Measurements from ENCODE around the gene ABTB2.

The ABTB2 gene

DNA sequence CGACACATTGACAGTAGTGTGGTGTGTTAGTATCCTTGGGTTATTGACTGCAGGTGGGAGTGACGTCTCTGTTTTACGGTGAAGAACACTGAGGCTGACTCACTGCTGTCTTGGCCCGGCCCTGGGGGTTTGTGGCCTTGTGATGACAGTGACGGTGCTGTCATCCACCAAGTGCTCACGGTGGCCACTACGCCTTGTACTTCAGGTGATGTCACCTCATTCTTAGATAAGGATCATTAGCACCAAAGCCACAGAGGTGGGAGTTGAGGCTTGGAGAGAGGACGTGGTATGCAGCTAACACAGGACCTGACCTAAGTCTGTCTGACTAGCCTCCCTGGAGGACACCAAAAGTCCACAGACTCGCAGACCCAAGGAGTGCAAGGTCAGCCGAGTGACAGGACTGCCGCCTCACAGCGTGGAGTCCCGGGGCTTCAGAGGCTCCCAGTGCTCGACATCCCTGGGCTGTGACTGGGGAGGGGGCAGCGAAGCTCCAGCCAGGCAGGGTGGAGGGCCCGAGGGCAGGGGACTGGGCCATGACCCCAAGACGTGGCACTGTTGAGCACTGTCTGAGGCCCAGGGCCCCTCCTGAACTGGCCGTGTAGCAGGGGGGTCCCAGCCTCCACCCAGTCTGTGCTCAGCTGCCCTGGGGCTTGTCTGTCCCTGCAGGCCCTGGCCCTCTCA is 195.9 kb downstream of the ABTB2 start:
- TF ChIP-seq, protein P1, sequence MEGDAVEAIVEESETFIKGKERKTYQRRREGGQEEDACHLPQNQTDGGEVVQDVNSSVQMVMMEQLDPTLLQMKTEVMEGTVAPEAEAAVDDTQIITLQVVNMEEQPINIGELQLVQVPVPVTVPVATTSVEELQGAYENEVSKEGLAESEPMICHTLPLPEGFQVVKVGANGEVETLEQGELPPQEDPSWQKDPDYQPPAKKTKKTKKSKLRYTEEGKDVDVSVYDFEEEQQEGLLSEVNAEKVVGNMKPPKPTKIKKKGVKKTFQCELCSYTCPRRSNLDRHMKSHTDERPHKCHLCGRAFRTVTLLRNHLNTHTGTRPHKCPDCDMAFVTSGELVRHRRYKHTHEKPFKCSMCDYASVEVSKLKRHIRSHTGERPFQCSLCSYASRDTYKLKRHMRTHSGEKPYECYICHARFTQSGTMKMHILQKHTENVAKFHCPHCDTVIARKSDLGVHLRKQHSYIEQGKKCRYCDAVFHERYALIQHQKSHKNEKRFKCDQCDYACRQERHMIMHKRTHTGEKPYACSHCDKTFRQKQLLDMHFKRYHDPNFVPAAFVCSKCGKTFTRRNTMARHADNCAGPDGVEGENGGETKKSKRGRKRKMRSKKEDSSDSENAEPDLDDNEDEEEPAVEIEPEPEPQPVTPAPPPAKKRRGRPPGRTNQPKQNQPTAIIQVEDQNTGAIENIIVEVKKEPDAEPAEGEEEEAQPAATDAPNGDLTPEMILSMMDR (IDR thresholded peaks at IDR 0.05; ENCODE audit: low read depth, low read length) = no peak
- DNase-seq (ENCODE audit: extremely low read depth, low read depth) = no peak

DNA sequence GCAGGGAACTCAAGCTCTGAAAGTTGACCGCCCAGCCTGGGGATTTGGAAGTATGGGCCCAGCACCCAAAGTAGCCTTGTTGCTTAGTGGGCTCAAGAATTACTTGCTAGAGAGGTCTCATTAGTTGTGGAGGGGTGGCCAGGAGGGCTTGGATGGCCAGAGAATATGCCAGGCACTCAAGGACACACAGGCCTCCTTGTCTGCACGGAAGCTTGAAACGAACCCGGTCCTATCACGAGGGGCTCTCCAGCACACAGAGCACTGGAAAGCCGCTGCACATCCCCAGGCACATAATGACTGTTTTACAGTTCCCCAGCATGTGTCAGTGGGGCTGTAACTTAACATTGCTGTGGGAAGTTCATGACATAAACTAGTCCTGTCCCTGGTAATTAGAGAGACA is 196.4 kb downstream of the ABTB2 start:
- TF ChIP-seq, protein P1 (IDR thresholded peaks at IDR 0.05; ENCODE audit: low read depth, low read length) = no peak
- DNase-seq (ENCODE audit: extremely low read depth, low read depth) = no peak

- TF ChIP-seq, protein P1 (IDR thresholded peaks at IDR 0.05; ENCODE audit: low read depth, low read length) = no peak
- no peak for DNase-seq (ENCODE audit: extremely low read depth, low read depth)
These were observed 197.0 kb downstream of the ABTB2 start for GRCh38 chr11:34160791-34161190.

GRCh38 chr11:34160049-34160721 is 197.6 kb downstream of the ABTB2 start:
- TF ChIP-seq, protein P1 (IDR thresholded peaks at IDR 0.05; ENCODE audit: low read depth, low read length) = no peak
- no peak for DNase-seq (ENCODE audit: extremely low read depth, low read depth)

DNA sequence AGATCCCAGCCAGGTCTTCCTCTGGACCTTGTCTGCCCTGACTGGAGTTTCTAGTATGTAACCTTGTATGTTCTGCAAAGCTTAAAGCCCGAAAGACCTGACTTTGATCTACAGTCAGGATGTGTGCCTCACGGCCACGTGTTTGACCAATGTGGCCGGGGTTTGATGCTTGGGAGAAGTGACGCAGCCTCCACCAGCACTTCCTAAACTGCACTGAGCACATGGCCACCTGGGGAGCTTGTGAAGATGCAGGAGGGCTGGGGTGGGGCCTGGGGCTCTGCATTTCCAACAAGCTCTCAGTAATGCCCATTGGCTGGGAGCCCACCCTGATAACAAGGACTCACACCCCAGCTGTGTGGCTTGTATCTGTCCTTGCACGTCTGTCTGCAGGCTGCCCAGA is 199.1 kb downstream of the ABTB2 start:
- DNase-seq (ENCODE audit: extremely low read depth, low read depth) = no peak
- TF ChIP-seq, protein P1 (IDR thresholded peaks at IDR 0.05; ENCODE audit: low read depth, low read length) = no peak

DNA sequence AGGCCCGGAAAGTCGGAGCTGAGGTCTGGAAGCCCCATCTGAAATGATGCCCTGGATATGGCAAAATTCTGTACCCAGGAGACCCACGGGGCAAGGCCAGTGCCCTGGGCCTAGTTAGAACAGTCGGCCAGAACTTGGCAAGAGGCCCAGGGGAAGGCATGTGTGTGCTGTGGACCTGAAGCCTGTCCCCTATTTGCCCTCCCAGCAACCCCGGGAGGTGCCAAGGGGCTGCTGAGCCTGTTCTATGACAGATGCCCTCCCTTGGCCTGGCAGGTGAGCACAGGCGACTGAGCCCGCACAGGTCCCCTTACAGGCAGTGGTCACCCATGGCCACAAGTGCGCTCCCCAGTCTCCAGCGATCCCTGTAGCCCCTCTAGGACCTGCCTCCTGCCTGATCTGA is 200.6 kb downstream of the ABTB2 start:
- no peak for DNase-seq (ENCODE audit: extremely low read depth, low read depth)
- TF ChIP-seq, protein P1 (IDR thresholded peaks at IDR 0.05; ENCODE audit: low read depth, low read length) = no peak

DNA sequence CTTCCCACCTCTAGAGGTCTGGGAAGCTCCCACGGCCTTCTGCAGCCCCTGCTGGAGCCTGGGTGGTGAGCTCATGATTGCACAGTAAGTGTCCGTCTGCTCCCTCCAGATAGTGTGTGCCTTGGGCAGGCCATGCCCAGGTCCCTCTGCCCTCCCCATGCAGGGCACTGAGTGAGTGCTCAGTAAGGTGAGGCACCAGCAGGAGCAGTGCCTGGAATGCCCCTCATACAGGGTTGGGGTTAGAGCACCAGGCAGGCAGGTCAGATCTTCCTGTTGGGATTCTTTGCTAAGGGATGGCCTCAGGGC is 202.1 kb downstream of the ABTB2 start:
- no peak for DNase-seq (ENCODE audit: extremely low read depth, low read depth)
- TF ChIP-seq, protein P1 (IDR thresholded peaks at IDR 0.05; ENCODE audit: low read depth, low read length) = no peak

All from AG09319 (cell line).